ENCODE results near the gene ETS1. TPM values are rescaled to one million over a fixed set of nuclear protein-coding genes. Genes with fewer than 3 reads are reported as not detected.

Gene ETS1
- total and polyA plus RNA-seq, 10 donors, result 58.1 to 455 (median 352) TPM

DNA sequence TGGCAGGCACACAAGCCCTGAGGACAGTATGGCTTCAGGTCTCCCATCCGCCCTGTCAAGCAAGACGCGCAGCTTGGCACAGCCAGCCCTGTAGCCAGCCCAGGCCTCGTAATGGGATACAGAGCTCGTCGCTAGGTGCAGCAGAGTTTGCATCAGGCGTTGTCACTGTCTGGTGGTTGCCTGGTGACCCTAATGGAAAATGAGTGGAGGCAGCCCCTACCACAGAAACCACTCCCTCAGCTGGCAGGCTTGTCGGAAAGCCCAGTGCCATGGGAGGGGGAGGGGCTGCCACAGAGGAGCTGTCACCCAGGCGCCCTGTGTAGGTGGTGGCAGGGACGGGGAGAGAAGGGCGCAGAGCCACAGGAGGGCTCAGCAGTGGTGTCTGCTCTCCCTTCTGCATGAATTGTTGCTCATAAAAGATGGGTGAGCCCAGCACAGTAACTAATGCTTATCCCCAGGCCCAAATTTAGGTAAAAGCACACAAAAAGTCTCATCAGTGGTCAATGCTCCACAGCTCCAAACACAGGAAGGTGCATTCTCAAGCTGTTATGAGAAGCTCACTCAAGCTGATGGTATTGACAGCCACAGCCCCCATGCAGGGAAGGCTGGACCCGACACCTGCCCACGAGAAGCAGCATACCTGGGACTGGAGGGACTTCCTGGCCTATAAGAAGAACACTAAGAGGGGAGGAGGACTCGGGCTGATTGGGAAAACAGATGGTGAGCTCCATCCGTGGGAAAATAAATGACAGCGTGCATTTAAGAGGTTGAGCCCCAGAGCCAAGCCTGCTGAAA is 164.6 kb downstream of the ETS1 start:
- H3K9me3 ChIP-seq, result no peaks in the 10 kb centered on the region
- H3K36me3 ChIP-seq, result no peaks in the 10 kb centered on the region
- no peaks in the 10 kb centered on the region for H3K27me3 ChIP-seq (replicated peaks in 1 of 7)
- peak overlapping the region in 5 of 8 donors; percentile 0 to 69 (median 62) for H3K27ac ChIP-seq
- WGBS, 5 donors, result 66 to 84% (median 78%) methylated on average over 12 to 16 of the region's 16 CpGs
- H3K4me3 ChIP-seq, result no peak overlapping the region
- intact Hi-C loops (cut with DNase I; ENCODE audit: low total_unique reads), result no loop called here
- DNase-seq, result peak; percentile 82
- TF ChIP-seq POLR2A (IDR thresholded peaks at IDR 0.05) (no peak), POLR2AphosphoS5 (IDR thresholded peaks at IDR 0.05) (peak in 1 of 3 donors; percentile 35)
- TF ChIP-seq, protein P1, sequence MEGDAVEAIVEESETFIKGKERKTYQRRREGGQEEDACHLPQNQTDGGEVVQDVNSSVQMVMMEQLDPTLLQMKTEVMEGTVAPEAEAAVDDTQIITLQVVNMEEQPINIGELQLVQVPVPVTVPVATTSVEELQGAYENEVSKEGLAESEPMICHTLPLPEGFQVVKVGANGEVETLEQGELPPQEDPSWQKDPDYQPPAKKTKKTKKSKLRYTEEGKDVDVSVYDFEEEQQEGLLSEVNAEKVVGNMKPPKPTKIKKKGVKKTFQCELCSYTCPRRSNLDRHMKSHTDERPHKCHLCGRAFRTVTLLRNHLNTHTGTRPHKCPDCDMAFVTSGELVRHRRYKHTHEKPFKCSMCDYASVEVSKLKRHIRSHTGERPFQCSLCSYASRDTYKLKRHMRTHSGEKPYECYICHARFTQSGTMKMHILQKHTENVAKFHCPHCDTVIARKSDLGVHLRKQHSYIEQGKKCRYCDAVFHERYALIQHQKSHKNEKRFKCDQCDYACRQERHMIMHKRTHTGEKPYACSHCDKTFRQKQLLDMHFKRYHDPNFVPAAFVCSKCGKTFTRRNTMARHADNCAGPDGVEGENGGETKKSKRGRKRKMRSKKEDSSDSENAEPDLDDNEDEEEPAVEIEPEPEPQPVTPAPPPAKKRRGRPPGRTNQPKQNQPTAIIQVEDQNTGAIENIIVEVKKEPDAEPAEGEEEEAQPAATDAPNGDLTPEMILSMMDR (IDR thresholded peaks at IDR 0.05 in 8 of 11, conservative IDR thresholded peaks at IDR 0.05 in 3 of 11), result no peak
- peaks cover 2 to 47% (median 24%) of the 10 kb centered on the region in 6 donors for H3K4me1 ChIP-seq

- no peak for DNase-seq
- Histone ChIP-seq H3K4me3 (no peak overlapping the region), H3K36me3 (no peaks in the 10 kb centered on the region), H3K4me1 (peaks cover 4 to 57% (median 27%) of the 10 kb centered on the region in 6 donors), H3K27ac (peak overlapping the region in 6 of 8 donors; percentile 16 to 68 (median 52)), H3K27me3 (replicated peaks in 1 of 7) (no peaks in the 10 kb centered on the region), H3K9me3 (no peaks in the 10 kb centered on the region)
- TF ChIP-seq POLR2A (IDR thresholded peaks at IDR 0.05) (no peak), POLR2AphosphoS5 (IDR thresholded peaks at IDR 0.05) (no peak)
- TF ChIP-seq, protein P1 (IDR thresholded peaks at IDR 0.05 in 8 of 11, conservative IDR thresholded peaks at IDR 0.05 in 3 of 11), result no peak
- 92 to 98% (median 96%) methylated on average over 6 of the region's 6 CpGs for WGBS, 5 donors
- intact Hi-C loops (cut with DNase I; ENCODE audit: low total_unique reads), result no loop called here
Measured at GRCh38 chr11:128421577-128422330, 165.6 kb downstream of the ETS1 start.

- H3K4me3 ChIP-seq, result no peak overlapping the region
- intact Hi-C loops (cut with DNase I; ENCODE audit: low total_unique reads), result no loop called here
- H3K9me3 ChIP-seq, result no peaks in the 10 kb centered on the region
- no peak for DNase-seq
- H3K4me1 ChIP-seq, result peaks cover 4 to 61% (median 29%) of the 10 kb centered on the region in 6 donors
- H3K27me3 ChIP-seq (replicated peaks in 1 of 7), result no peaks in the 10 kb centered on the region
- 58 to 70% (median 64%) methylated on average over 4 of the region's 4 CpGs for WGBS, 5 donors
- H3K27ac ChIP-seq, result peak overlapping the region in 6 of 8 donors; percentile 16 to 68 (median 52)
- no peak for TF ChIP-seq POLR2A (IDR thresholded peaks at IDR 0.05)
- TF ChIP-seq POLR2AphosphoS5 (IDR thresholded peaks at IDR 0.05), result peak in 1 of 3 donors; percentile 62
- no peaks in the 10 kb centered on the region for H3K36me3 ChIP-seq
Measured at GRCh38 chr11:128420951-128421350, 166.4 kb downstream of the ETS1 start.

DNA sequence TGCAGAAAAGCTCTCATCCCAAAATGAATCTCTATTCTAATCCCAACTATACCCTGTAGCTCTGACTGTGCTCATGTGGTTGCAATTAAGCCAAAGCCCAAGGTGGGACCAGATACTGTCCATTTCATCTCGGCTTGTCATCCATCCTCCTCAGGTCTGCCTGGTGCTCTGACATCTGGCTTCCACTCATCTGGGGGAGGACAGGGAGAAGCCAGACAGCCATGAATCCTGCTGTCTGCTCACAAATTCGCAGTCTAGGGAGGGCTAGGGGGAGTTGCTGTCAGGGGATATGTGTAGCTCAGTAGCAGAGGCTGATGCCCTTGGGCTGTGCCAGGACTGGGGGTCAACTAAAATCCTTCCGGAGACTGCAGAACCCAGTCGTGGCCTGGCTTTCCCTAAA is 167.1 kb downstream of the ETS1 start:
- TF ChIP-seq, protein P1 (IDR thresholded peaks at IDR 0.05 in 8 of 11, conservative IDR thresholded peaks at IDR 0.05 in 3 of 11), result no peak
- no peak for TF ChIP-seq POLR2A (IDR thresholded peaks at IDR 0.05)
- no peak for TF ChIP-seq POLR2AphosphoS5 (IDR thresholded peaks at IDR 0.05)
- Histone ChIP-seq H3K27ac (peak overlapping the region in 6 of 8 donors; percentile 9 to 68 (median 51)), H3K4me3 (no peak overlapping the region), H3K27me3 (replicated peaks in 1 of 7) (no peaks in the 10 kb centered on the region), H3K4me1 (peaks cover 4 to 65% (median 33%) of the 10 kb centered on the region in 6 donors), H3K9me3 (no peaks in the 10 kb centered on the region), H3K36me3 (no peaks in the 10 kb centered on the region)
- WGBS, 5 donors, result 76 to 89% (median 82%) methylated on average over 4 of the region's 4 CpGs
- intact Hi-C loops (cut with DNase I; ENCODE audit: low total_unique reads), result no loop called here
- no peak for DNase-seq
